H1 (cell line): ENCODE results near the gene PTPRD. TPM values are rescaled to one million over a fixed set of nuclear protein-coding genes. Genes with fewer than 3 reads are reported as not detected.
A peak's percentile ranks its signal among the peaks of the same experiment; 100 is the strongest.

Experiments
- CTCF ChIA-PET: fragments of 300-600 bp; sonication (Branson Sonifier 250); formaldehyde crosslinking; loops from one replicate; lab custom pipeline; 2021; ENCODE audit not compliant: partially characterized antibody; lab: Charles Lee
- POLR2A ChIA-PET: fragments of 300-600 bp; sonication (Branson Sonifier 250); formaldehyde crosslinking; loops from one replicate; lab custom pipeline; 2021; ENCODE audit warnings: inconsistent platforms; ENCODE audit not compliant: partially characterized antibody; lab: Charles Lee
- DNase-seq, 2 experiments: peaks; one replicate each; pipeline versions ENCODE4 v3.0.0 to v3.0.0-alpha.2; 2010 to 2022; ENCODE audit warnings: low spot score in 2 of 2, low read depth in 1 of 2, mixed read lengths in 1 of 2
- FAIRE-seq: peaks from 2 replicates; lab custom pipeline; 2011; peaks lifted over from hg19 to GRCh38; lab: Jason Lieb, UNC
- H2AFZ ChIP-seq: 2 replicates; pipeline ENCODE4 v1.8.1; 2012; ENCODE audit warnings: low read length, inconsistent platforms
- H2AK5ac ChIP-seq: 2 replicates; pipeline ENCODE4 v1.6.1; 2013; ENCODE audit warnings: low read depth, low read length
- H2BK120ac ChIP-seq: replicated peaks from 2 replicates; pipeline ENCODE3; 2013; ENCODE audit warnings: low read depth, low read length, inconsistent platforms
- H2BK12ac ChIP-seq: 2 replicates; pipeline ENCODE4 v1.6.1; 2013; ENCODE audit warnings: low read depth, low read length
- H2BK15ac ChIP-seq: 2 replicates; pipeline ENCODE4 v1.6.1; 2013; ENCODE audit warnings: low read length
- H2BK20ac ChIP-seq: 2 replicates; pipeline ENCODE4 v1.6.1; 2013; ENCODE audit warnings: low read length
- H2BK5ac ChIP-seq: 2 replicates; pipeline ENCODE4 v1.6.1; 2013; ENCODE audit warnings: low read depth, low read length
- H3K14ac ChIP-seq: 2 replicates; pipeline ENCODE4 v1.6.1; 2013; ENCODE audit warnings: inconsistent platforms; ENCODE audit not compliant: insufficient read length
- H3K18ac ChIP-seq: 2 replicates; pipeline ENCODE4 v1.6.1; 2013; ENCODE audit warnings: low read length; ENCODE audit errors: extremely low read depth
- H3K23ac ChIP-seq: 2 replicates; pipeline ENCODE4 v1.6.1; 2013; ENCODE audit warnings: inconsistent platforms; ENCODE audit not compliant: insufficient read length
- H3K23me2 ChIP-seq: 2 replicates; pipeline ENCODE4 v1.6.1; 2013; ENCODE audit warnings: low read depth, low read length
- H3K27ac ChIP-seq: 2 replicates; pipeline ENCODE4 v1.6.1; 2011; ENCODE audit warnings: low read depth, low read length, inconsistent platforms
- H3K27me3 ChIP-seq, 4 experiments: replicated peaks in 1 of 4; 1 replicate in 1 of 4; 2 replicates in 3 of 4; pipeline versions ENCODE4 v1.6.1 to v1.8.1; 2011 to 2013; ENCODE audit warnings: low read length in 3 of 4, mild to moderate bottlenecking in 3 of 4, inconsistent platforms in 2 of 4, mixed read lengths in 2 of 4, moderate library complexity in 1 of 4; ENCODE audit not compliant: control insufficient read depth in 3 of 4, insufficient read depth in 3 of 4; ENCODE audit errors: extremely low read depth in 1 of 4
- H3K36me3 ChIP-seq, 4 experiments: 2 replicates each; pipeline versions ENCODE4 v1.6.1 to v1.8.1; 2011 to 2013; ENCODE audit warnings: mild to moderate bottlenecking in 4 of 4, low read length in 3 of 4, moderate library complexity in 2 of 4, control low read depth in 1 of 4, inconsistent platforms in 1 of 4; ENCODE audit not compliant: insufficient read depth in 4 of 4, control insufficient read depth in 2 of 4
- H3K4ac ChIP-seq: replicated peaks from 2 replicates; pipeline ENCODE3; 2013; ENCODE audit warnings: low read length, low read depth, mixed read lengths, inconsistent platforms; ENCODE audit not compliant: insufficient read length
- H3K4me1 ChIP-seq, 4 experiments: replicated peaks in 1 of 4; 1 replicate in 1 of 4; 2 replicates in 3 of 4; pipeline versions ENCODE4 v1.6.1 to v1.8.1; 2011 to 2013; ENCODE audit warnings: low read length in 3 of 4, inconsistent platforms in 2 of 4, mixed read lengths in 1 of 4; ENCODE audit not compliant: insufficient read depth in 4 of 4, control insufficient read depth in 3 of 4
- H3K4me2 ChIP-seq, 2 experiments: 2 replicates each; pipeline versions ENCODE4 v1.6.1 to v1.8.1; 2011 to 2013; ENCODE audit warnings: low read depth in 2 of 2, low read length in 2 of 2, control low read depth in 1 of 2, inconsistent platforms in 1 of 2, mild to moderate bottlenecking in 1 of 2; ENCODE audit not compliant: insufficient read depth in 1 of 2
- H3K4me3 ChIP-seq, 4 experiments: fragments of 200-600, 300-600 bp in 1 of 4; sonication (generic), shearing (Covaris generic), sonication (Bioruptor Twin) in 1 of 4; 2 replicates each; pipeline versions ENCODE4 v1.5.1 to v1.8.1; 2011 to 2016; ENCODE audit warnings: low read length in 4 of 4, low read depth in 3 of 4, control low read depth in 2 of 4, inconsistent platforms in 2 of 4, mild to moderate bottlenecking in 2 of 4, mixed read lengths in 1 of 4, moderate library complexity in 1 of 4; ENCODE audit not compliant: insufficient read depth in 2 of 4; ENCODE audit errors: extremely low read depth in 1 of 4
- H3K56ac ChIP-seq: replicated peaks from 2 replicates; pipeline ENCODE3; 2013; ENCODE audit warnings: low read depth, mild to moderate bottlenecking, mixed read lengths, low read length, inconsistent platforms; ENCODE audit not compliant: insufficient read length
- H3K79me1 ChIP-seq: 2 replicates; pipeline ENCODE4 v1.6.1; 2013; ENCODE audit warnings: low read depth, low read length, control low read depth
- H3K79me2 ChIP-seq, 2 experiments: 2 replicates each; pipeline versions ENCODE4 v1.6.1 to v1.8.1; 2012 to 2013; ENCODE audit warnings: low read length in 2 of 2, mild to moderate bottlenecking in 2 of 2, inconsistent platforms in 1 of 2; ENCODE audit not compliant: insufficient read depth in 2 of 2, control insufficient read depth in 1 of 2
- H3K9ac ChIP-seq, 4 experiments: replicated peaks in 1 of 4; 1 replicate in 1 of 4; 2 replicates in 3 of 4; pipeline versions ENCODE4 v1.6.1 to v1.8.1; 2011 to 2013; ENCODE audit warnings: low read depth in 3 of 4, low read length in 3 of 4, control low read depth in 2 of 4, mild to moderate bottlenecking in 2 of 4, moderate library complexity in 2 of 4, inconsistent platforms in 1 of 4; ENCODE audit errors: extremely low read depth in 1 of 4
- H3K9me3 ChIP-seq, 2 experiments: 2 replicates each; pipeline versions ENCODE4 v1.6.1 to v1.8.1; 2012 to 2013; ENCODE audit warnings: mild to moderate bottlenecking in 2 of 2, moderate library complexity in 2 of 2, control low read depth in 1 of 2, inconsistent platforms in 1 of 2, low read depth in 1 of 2, low read length in 1 of 2, mixed read lengths in 1 of 2; ENCODE audit not compliant: insufficient read depth in 2 of 2
- H4K20me1 ChIP-seq, 2 experiments: replicated peaks in 1 of 2; 2 replicates each; pipeline versions ENCODE3 to v1.8.1; 2011 to 2013; ENCODE audit warnings: inconsistent platforms in 2 of 2, low read length in 2 of 2, mild to moderate bottlenecking in 1 of 2; ENCODE audit not compliant: insufficient read depth in 2 of 2, control insufficient read depth in 1 of 2
- H4K5ac ChIP-seq: 2 replicates; pipeline ENCODE4 v1.6.1; 2013; ENCODE audit warnings: low read length, low read depth, mixed read lengths, inconsistent platforms; ENCODE audit not compliant: insufficient read length
- H4K8ac ChIP-seq: 2 replicates; pipeline ENCODE4 v1.8.0; 2013; ENCODE audit warnings: mild to moderate bottlenecking, moderate library complexity, low read length, inconsistent platforms; ENCODE audit not compliant: insufficient read depth; ENCODE audit errors: extremely low read depth
- H4K91ac ChIP-seq: replicated peaks from 2 replicates; pipeline ENCODE3; 2013; ENCODE audit warnings: low read length, mixed read lengths, inconsistent platforms; ENCODE audit not compliant: insufficient read length
- CHD1 ChIP-seq: IDR thresholded peaks from 2 replicates; pipeline ENCODE4 v1.6.1; 2012; ENCODE audit warnings: low read depth, low read length, improper control_type of control experiment
- MAX ChIP-seq: IDR thresholded peaks from 2 replicates; pipeline ENCODE4 v1.6.1; 2012; ENCODE audit warnings: inconsistent platforms
- SUZ12 ChIP-seq: fragments of 200-600 bp; sonication (generic); IDR thresholded peaks from 2 replicates; pipeline ENCODE4 v1.6.1; 2012; ENCODE audit warnings: mild to moderate bottlenecking, inconsistent platforms, low read length, moderate library complexity, mixed read lengths
- WGBS, 2 experiments: shearing (Covaris generic) in 1 of 2; methylation state at CpG; one replicate each; pipeline versions ENCODE4 v1.1.6 to v1.1.7; 2013 to 2015; ENCODE audit warnings: low lambda C conversion rate in 2 of 2, mixed read lengths in 2 of 2, inconsistent platforms in 1 of 2, low coverage in 1 of 2, missing lambda C conversion rate in 1 of 2; ENCODE audit not compliant: insufficient replicate concordance in 2 of 2, insufficient coverage in 1 of 2, insufficient read length in 1 of 2; ENCODE audit errors: extremely low coverage in 1 of 2, missing lambda C conversion rate in 1 of 2; 5-methylcytosine and 5-hydroxymethylcytosine counted together
- polyA plus RNA-seq, 7 experiments: library from polyadenylated mRNA; depleted of rRNA in 3 of 7; stranded (reverse) in 5 of 7; unstranded in 2 of 7; fragments of >200 nt in 5 of 7; fragments of 200-250 nt in 2 of 7; gene quantifications; 1 replicate in 5 of 7; 2 replicates in 1 of 7; 4 replicates in 1 of 7; pipeline versions ENCODE4 v1.2.1 to v1.2.3, GENCODE V29; 2011 to 2013; ENCODE audit warnings: missing spikeins in 2 of 7, mixed read lengths in 2 of 7
- total RNA-seq: library from RNA; stranded (reverse); fragmentation: NEBNext Ultra II Directional; extraction: Animal tissue kit (Norgen Biotek cat#: 25700); gene quantifications from 2 replicates; pipeline ENCODE4 v1.2.1, GENCODE V29; 2021

PTPRD gene
- total and polyA plus RNA-seq, 2 of the 8 experiments (the other 6 are each of a cell fraction or from before 2014, with no cell fraction given), result 17.2 to 77.0 TPM

DNA sequence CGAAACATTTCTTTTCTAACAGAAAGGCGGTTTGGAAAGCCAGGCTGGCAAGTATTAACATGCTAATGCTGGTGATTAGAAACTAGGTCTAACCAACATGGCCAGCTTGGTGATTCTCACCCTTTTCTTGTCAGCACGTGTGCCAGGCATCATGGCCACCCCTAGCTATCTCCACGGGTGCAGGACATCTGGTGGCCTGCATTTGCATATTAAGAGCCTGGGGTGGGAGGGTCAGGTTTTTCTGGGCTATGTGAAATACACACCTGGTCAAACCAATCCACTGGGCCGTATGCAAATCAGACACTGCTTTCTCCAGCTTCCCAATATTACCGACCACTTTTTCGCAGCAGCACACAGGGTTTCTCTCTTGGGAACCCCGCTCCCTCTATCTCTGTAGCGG, 612.1 kb downstream of the PTPRD start:
- no peak overlapping the region for H3K4me3 ChIP-seq
- POLR2A ChIA-PET, result no interaction called here
- no peak for FAIRE-seq

More for the DNA sequence above, 612.1 kb downstream of the PTPRD start:
- Histone ChIP-seq H2AK5ac (no peak overlapping the region), H3K23ac (no peak overlapping the region), H2BK20ac (no peak overlapping the region), H2BK5ac (no peak overlapping the region), H3K79me2 (no peaks in the 10 kb centered on the region), H3K9me3 (no peaks in the 10 kb centered on the region), H4K8ac (no peak overlapping the region), H4K91ac (no peak overlapping the region), H3K27ac (no peak overlapping the region), H3K18ac (no peak overlapping the region), H3K9ac (no peak overlapping the region), H3K14ac (no peak overlapping the region), H2BK12ac (no peak overlapping the region), H3K56ac (no peak overlapping the region), H3K79me1 (no peaks in the 10 kb centered on the region), H3K4ac (no peak overlapping the region), H4K5ac (no peak overlapping the region), H4K20me1 (no peaks in the 10 kb centered on the region), H2BK15ac (no peak overlapping the region), H2AFZ (no peak overlapping the region), H3K4me1 (peaks cover 0 to 16% (median 4%) of the 10 kb centered on the region in 4 experiments; a peak in 3 of 7 replicates), H2BK120ac (no peak overlapping the region), H3K4me2 (no peak overlapping the region), H3K27me3 (no peaks in the 10 kb centered on the region), H3K23me2 (no peaks in the 10 kb centered on the region), H3K36me3 (no peaks in the 10 kb centered on the region)
- WGBS, 2 experiments, result 91% methylated on average over 9 of the region's 9 CpGs; no CpG with 5 or more reads in 1 of the 2 experiments
- CTCF ChIA-PET, result interaction anchor here (1.0 to 1.7 kb wide), 5 partner anchors 26 to 269 kb away, joined by 3 to 5 read pairs (median 3); no protein-coding TSS in a partner anchor
- peak; percentile 58 for TF ChIP-seq MAX
- TF ChIP-seq SUZ12, result no peak
- TF ChIP-seq CHD1, result no peak
- no peak for DNase-seq
